H9 (cell line): ENCODE measurements around the gene PMEPA1. TPM values are rescaled to one million over a fixed set of nuclear protein-coding genes. Genes with fewer than 3 reads are reported as not detected.

ENCODE experiments used
- DNase-seq: peaks from one replicate; pipeline ENCODE4 v3.0.0-alpha.2; 2017
- H2AFZ ChIP-seq: one replicate; pipeline ENCODE4 v1.6.1; 2013; ENCODE audit warnings: mild to moderate bottlenecking, low read length, control low read depth, moderate library complexity
- H2AK5ac ChIP-seq: 2 replicates; pipeline ENCODE4 v1.6.1; 2013; ENCODE audit warnings: low read length, control low read depth, mixed read lengths; ENCODE audit not compliant: insufficient read length
- H2BK120ac ChIP-seq: one replicate; pipeline ENCODE4 v1.6.1; 2013; ENCODE audit warnings: low read depth, mild to moderate bottlenecking, low read length, control low read depth, inconsistent platforms; ENCODE audit not compliant: poor library complexity, severe bottlenecking
- H2BK12ac ChIP-seq: 2 replicates; pipeline ENCODE4 v1.6.1; 2013; ENCODE audit warnings: low read length, control low read depth, mixed read lengths, low read depth; ENCODE audit not compliant: insufficient read length
- H2BK15ac ChIP-seq: 2 replicates; pipeline ENCODE4 v1.6.1; 2013; ENCODE audit warnings: low read depth, low read length, control low read depth
- H2BK20ac ChIP-seq: one replicate; pipeline ENCODE4 v1.6.1; 2013; ENCODE audit warnings: low read depth, mild to moderate bottlenecking, low read length, control low read depth, inconsistent platforms; ENCODE audit not compliant: poor library complexity, severe bottlenecking
- H2BK5ac ChIP-seq: 2 replicates; pipeline ENCODE4 v1.6.1; 2013; ENCODE audit warnings: low read length, control low read depth, mixed read lengths; ENCODE audit not compliant: insufficient read length
- H3K14ac ChIP-seq: 2 replicates; pipeline ENCODE4 v1.6.1; 2013; ENCODE audit warnings: low read length, control low read depth; ENCODE audit not compliant: insufficient read depth
- H3K18ac ChIP-seq: 2 replicates; pipeline ENCODE4 v1.6.1; 2013; ENCODE audit warnings: low read depth, mild to moderate bottlenecking, mixed read lengths, low read length, control low read depth; ENCODE audit not compliant: insufficient read length
- H3K23ac ChIP-seq: 2 replicates; pipeline ENCODE4 v1.6.1; 2013; ENCODE audit warnings: low read length, control low read depth, mixed read lengths, low read depth; ENCODE audit not compliant: insufficient read length
- H3K23me2 ChIP-seq: 2 replicates; pipeline ENCODE4 v1.6.1; 2013; ENCODE audit warnings: low read depth, mild to moderate bottlenecking, mixed read lengths, low read length, control low read depth; ENCODE audit not compliant: insufficient read length, poor library complexity, severe bottlenecking
- H3K27ac ChIP-seq: 2 replicates; pipeline ENCODE4 v1.5.1; 2013; ENCODE audit warnings: low read length, control low read depth, mixed read lengths, low read depth; ENCODE audit not compliant: insufficient read length
- H3K27me3 ChIP-seq: 2 replicates; pipeline ENCODE4 v1.6.1; 2013; ENCODE audit warnings: low read length, control low read depth, inconsistent platforms; ENCODE audit not compliant: insufficient read depth
- H3K4ac ChIP-seq: 2 replicates; pipeline ENCODE4 v1.6.1; 2013; ENCODE audit warnings: low read depth, mild to moderate bottlenecking, control low read depth, inconsistent platforms, low read length, moderate library complexity
- H3K4me1 ChIP-seq: 2 replicates; pipeline ENCODE4 v1.6.1; 2013; ENCODE audit warnings: low read length, control low read depth, inconsistent platforms; ENCODE audit not compliant: insufficient read depth
- H3K4me2 ChIP-seq: 2 replicates; pipeline ENCODE4 v1.6.1; 2013; ENCODE audit warnings: low read length, control low read depth, mixed read lengths; ENCODE audit not compliant: insufficient read length, insufficient read depth
- H3K56ac ChIP-seq: 2 replicates; pipeline ENCODE4 v1.6.1; 2013; ENCODE audit warnings: low read depth, mild to moderate bottlenecking, mixed read lengths, low read length, control low read depth; ENCODE audit not compliant: insufficient read length
- H3K79me1 ChIP-seq: 2 replicates; pipeline ENCODE4 v1.6.1; 2013; ENCODE audit warnings: low read depth, mild to moderate bottlenecking, moderate library complexity, low read length, control low read depth, inconsistent platforms; ENCODE audit not compliant: insufficient read depth, poor library complexity, severe bottlenecking
- H3K79me2 ChIP-seq: 2 replicates; pipeline ENCODE4 v1.6.1; 2013; ENCODE audit warnings: low read length, control low read depth, inconsistent platforms; ENCODE audit not compliant: insufficient read depth
- H3K9ac ChIP-seq: 2 replicates; pipeline ENCODE4 v1.6.1; 2013; ENCODE audit warnings: low read length, control low read depth, mixed read lengths; ENCODE audit not compliant: insufficient read length; ENCODE audit errors: extremely low read depth
- H3K9me3 ChIP-seq: one replicate; pipeline ENCODE4 v1.6.1; 2013; ENCODE audit warnings: low read depth, low read length, inconsistent platforms; ENCODE audit not compliant: control insufficient read depth
- H3T11ph ChIP-seq: one replicate; pipeline ENCODE4 v1.6.1; 2013; ENCODE audit warnings: mild to moderate bottlenecking, low read length, control low read depth, inconsistent platforms
- H4K20me1 ChIP-seq: one replicate; pipeline ENCODE4 v1.6.1; 2013; ENCODE audit not compliant: control insufficient read depth, insufficient read length, insufficient read depth
- H4K5ac ChIP-seq: 2 replicates; pipeline ENCODE4 v1.6.1; 2013; ENCODE audit warnings: low read depth, mild to moderate bottlenecking, mixed read lengths, low read length, control low read depth; ENCODE audit not compliant: insufficient read length
- H4K8ac ChIP-seq: replicated peaks from 2 replicates; pipeline ENCODE4 v1.6.1; 2013; ENCODE audit warnings: low read length, control low read depth, mixed read lengths, low read depth; ENCODE audit not compliant: insufficient read length
- H4K91ac ChIP-seq: 2 replicates; pipeline ENCODE4 v1.6.1; 2013; ENCODE audit warnings: low read depth, mild to moderate bottlenecking, moderate library complexity, mixed read lengths, low read length, control low read depth; ENCODE audit not compliant: insufficient read length
- H3K27ac Mint-ChIP-seq, 3 experiments: 2 replicates in 2 of 3; 3 replicates in 1 of 3; pipeline ENCODE4 v1.8.0; 2020 to 2021; ENCODE audit warnings: mixed read lengths in 3 of 3, mild to moderate bottlenecking in 1 of 3, moderate library complexity in 1 of 3
- H3K27me3 Mint-ChIP-seq: 2 replicates; pipeline ENCODE4 v1.8.0; 2021; ENCODE audit warnings: low read depth, mild to moderate bottlenecking, moderate library complexity, mixed read lengths
- H3K36me3 Mint-ChIP-seq, 3 experiments: 2 replicates in 2 of 3; 3 replicates in 1 of 3; pipeline ENCODE4 v1.8.0; 2020 to 2021; ENCODE audit warnings: low read depth in 3 of 3, mixed read lengths in 3 of 3; ENCODE audit not compliant: insufficient read depth in 1 of 3
- H3K4me1 Mint-ChIP-seq, 2 experiments: 2 replicates each; pipeline ENCODE4 v1.8.0; 2020; ENCODE audit warnings: mixed read lengths in 2 of 2
- H3K4me3 Mint-ChIP-seq, 2 experiments: 2 replicates in 1 of 2; 3 replicates in 1 of 2; pipeline ENCODE4 v1.8.0; 2020 to 2021; ENCODE audit warnings: mild to moderate bottlenecking in 2 of 2, mixed read lengths in 2 of 2, moderate library complexity in 1 of 2
- H3K9me3 Mint-ChIP-seq, 2 experiments: 2 replicates in 1 of 2; 3 replicates in 1 of 2; pipeline ENCODE4 v1.8.0; 2020; ENCODE audit warnings: mild to moderate bottlenecking in 2 of 2, mixed read lengths in 2 of 2, moderate library complexity in 1 of 2
- CTCF ChIP-seq: fragments of 200-600 bp; sonication (generic); conservative IDR thresholded peaks from 3 replicates; pipeline ENCODE4 v1.8.0; 2021; ENCODE audit warnings: antibody characterized with exemption, mild to moderate bottlenecking
- WGBS: extraction: QIAGEN DNeasy Blood & Tissue Kit; methylation state at CpG from one replicate; pipeline ENCODE4 v1.1.7; 2013; ENCODE audit warnings: missing lambda C conversion rate, low lambda C conversion rate, mixed read lengths; ENCODE audit not compliant: insufficient read length; ENCODE audit errors: extremely low coverage; 5-methylcytosine and 5-hydroxymethylcytosine counted together
- total RNA-seq: library from RNA; stranded (reverse); gene quantifications from 2 replicates; pipeline ENCODE4 v1.2.1, GENCODE V29; 2021

PMEPA1 gene
- total RNA-seq, 1 experiment from 2014 or later = 34.6 TPM

DNA sequence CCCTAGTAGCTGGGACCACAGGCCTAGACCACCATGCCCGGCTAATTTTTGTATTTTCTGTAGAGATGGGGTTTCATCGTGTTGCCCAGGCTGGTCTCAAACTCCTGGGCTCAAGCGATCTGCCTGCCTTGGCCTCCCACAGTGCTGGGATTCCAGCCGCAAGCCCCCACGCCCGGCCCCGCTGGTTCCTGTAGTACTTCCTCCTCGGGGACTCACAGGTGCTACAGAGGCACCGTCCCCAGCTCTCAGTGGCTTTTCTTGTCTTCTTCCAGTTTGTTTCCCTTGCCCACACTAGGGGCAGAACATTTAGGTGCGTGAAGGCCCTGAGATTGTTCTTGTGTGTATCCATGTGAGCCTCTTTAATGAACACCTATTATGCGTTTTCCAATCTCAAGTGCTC lies 88.8 kb downstream of the PMEPA1 start:
- H2BK20ac ChIP-seq = no peak overlapping the region
- peaks cover 3% of the 10 kb centered on the region for H4K20me1 ChIP-seq
- no peak for DNase-seq
- H3K23ac ChIP-seq = no peak overlapping the region
- no peak overlapping the region for H4K8ac ChIP-seq
- no peak overlapping the region for H3K56ac ChIP-seq
- H3K9me3 ChIP-seq = no peaks in the 10 kb centered on the region
- H3K4me1 ChIP-seq = no peaks in the 10 kb centered on the region
- H3K27ac ChIP-seq = no peak overlapping the region
- H3K18ac ChIP-seq = no peak overlapping the region
- no peak overlapping the region for H2AFZ ChIP-seq
- Mint-ChIP-seq H3K4me3 (no peak overlapping the region), H3K27ac (no peak overlapping the region; a peak in 1 of 7 replicates), H3K9me3 (peaks cover 5 to 9% of the 10 kb centered on the region in 2 experiments; a peak in 3 of 5 replicates), H3K4me1 (peaks cover 0 to 5% of the 10 kb centered on the region in 2 experiments; a peak in 1 of 4 replicates), H3K36me3 (peaks cover 0 to 2% (median 0%) of the 10 kb centered on the region in 3 experiments; a peak in 1 of 7 replicates), H3K27me3 (peaks cover 11% of the 10 kb centered on the region)
- H2BK12ac ChIP-seq = no peak overlapping the region
- no peak overlapping the region for H2BK120ac ChIP-seq
- WGBS = no CpG with 5 or more reads among the region's 11 CpGs
- no peak overlapping the region for H2AK5ac ChIP-seq
- H3K9ac ChIP-seq = no peak overlapping the region
- H4K5ac ChIP-seq = no peak overlapping the region
- no peak overlapping the region for H3K4ac ChIP-seq
- no peaks in the 10 kb centered on the region for H3K79me1 ChIP-seq
- no peak overlapping the region for H3K4me2 ChIP-seq
- H3T11ph ChIP-seq = no peak overlapping the region
- no peaks in the 10 kb centered on the region for H3K79me2 ChIP-seq
- H3K14ac ChIP-seq = no peak overlapping the region
- H3K23me2 ChIP-seq = no peaks in the 10 kb centered on the region
- no peak overlapping the region for H2BK5ac ChIP-seq
- H2BK15ac ChIP-seq = no peak overlapping the region
- no peak overlapping the region for H4K91ac ChIP-seq
- TF ChIP-seq CTCF = no peak
- no peaks in the 10 kb centered on the region for H3K27me3 ChIP-seq
